PC-3 (cell line): ENCODE measurements around the gene KRT2.

Source experiments
- EZH2 ChIP-seq: fragments of 300-600 bp; sonication (generic); IDR thresholded peaks from one replicate; pipeline ENCODE4 v1.6.1; 2017; ENCODE audit warnings: antibody characterized with exemption, mild to moderate bottlenecking, low read length; ENCODE audit not compliant: unreplicated experiment
- EZH2phosphoT487 ChIP-seq: fragments of 300-600 bp; sonication (generic); IDR thresholded peaks from 2 replicates; pipeline ENCODE4 v1.6.1; 2018; ENCODE audit warnings: mild to moderate bottlenecking, antibody characterized with exemption, low read length, borderline replicate concordance
- TF ChIP-seq, protein P1 (sequence below): fragments of 300-600 bp; sonication (generic); conservative IDR thresholded peaks from 2 replicates; pipeline ENCODE4 v1.5.1; 2017; ENCODE audit warnings: antibody characterized with exemption, low read depth, mild to moderate bottlenecking, low read length

DNA sequence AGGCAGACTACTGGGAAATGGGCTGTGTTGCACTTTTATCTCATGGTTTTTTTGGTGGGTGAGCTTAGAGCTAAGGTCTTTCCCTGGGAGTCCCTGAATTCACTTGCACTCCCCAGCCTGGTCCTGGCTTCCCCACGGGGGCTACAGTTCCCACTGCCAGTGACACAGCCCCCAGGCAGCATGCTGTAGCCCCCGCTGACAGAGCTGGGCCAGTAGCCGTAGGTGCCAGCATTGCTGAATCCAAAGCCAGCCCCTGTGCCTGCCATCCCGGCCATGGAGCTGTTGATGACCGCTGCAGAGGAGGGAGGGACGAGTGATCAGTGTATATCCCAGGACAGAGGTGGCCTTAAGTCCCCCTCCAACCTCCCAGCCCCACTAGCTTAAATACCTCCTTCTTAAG, 43.9 kb downstream of the KRT2 start:
- TF ChIP-seq, protein P1, sequence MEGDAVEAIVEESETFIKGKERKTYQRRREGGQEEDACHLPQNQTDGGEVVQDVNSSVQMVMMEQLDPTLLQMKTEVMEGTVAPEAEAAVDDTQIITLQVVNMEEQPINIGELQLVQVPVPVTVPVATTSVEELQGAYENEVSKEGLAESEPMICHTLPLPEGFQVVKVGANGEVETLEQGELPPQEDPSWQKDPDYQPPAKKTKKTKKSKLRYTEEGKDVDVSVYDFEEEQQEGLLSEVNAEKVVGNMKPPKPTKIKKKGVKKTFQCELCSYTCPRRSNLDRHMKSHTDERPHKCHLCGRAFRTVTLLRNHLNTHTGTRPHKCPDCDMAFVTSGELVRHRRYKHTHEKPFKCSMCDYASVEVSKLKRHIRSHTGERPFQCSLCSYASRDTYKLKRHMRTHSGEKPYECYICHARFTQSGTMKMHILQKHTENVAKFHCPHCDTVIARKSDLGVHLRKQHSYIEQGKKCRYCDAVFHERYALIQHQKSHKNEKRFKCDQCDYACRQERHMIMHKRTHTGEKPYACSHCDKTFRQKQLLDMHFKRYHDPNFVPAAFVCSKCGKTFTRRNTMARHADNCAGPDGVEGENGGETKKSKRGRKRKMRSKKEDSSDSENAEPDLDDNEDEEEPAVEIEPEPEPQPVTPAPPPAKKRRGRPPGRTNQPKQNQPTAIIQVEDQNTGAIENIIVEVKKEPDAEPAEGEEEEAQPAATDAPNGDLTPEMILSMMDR = no peak
- no peak for TF ChIP-seq EZH2
- no peak for TF ChIP-seq EZH2phosphoT487
